HS-27A (cell line): ENCODE results near the gene DCC.
A peak's percentile ranks its signal among the peaks of the same experiment; 100 is the strongest.
"Not testable (repeated sequence)": the region's sequence is repeated elsewhere in the genome, so short reads cannot be mapped to it uniquely, and the experiment has no call there.

ENCODE experiments used
- DNase-seq: peaks from one replicate; pipeline ENCODE4 v3.0.0-alpha.2; 2012; ENCODE audit warnings: low read depth, missing footprints

DCC gene

GRCh38 chr18:53509886-53510285 lies 1169.9 kb downstream of the DCC start:
- DNase-seq = no peak

GRCh38 chr18:53511725-53512124 lies 1171.7 kb downstream of the DCC start:
- DNase-seq = not testable (repeated sequence)

- DNase-seq = no peak
Measured at GRCh38 chr18:53521068-53521467, 1181.1 kb downstream of the DCC start.

DNA sequence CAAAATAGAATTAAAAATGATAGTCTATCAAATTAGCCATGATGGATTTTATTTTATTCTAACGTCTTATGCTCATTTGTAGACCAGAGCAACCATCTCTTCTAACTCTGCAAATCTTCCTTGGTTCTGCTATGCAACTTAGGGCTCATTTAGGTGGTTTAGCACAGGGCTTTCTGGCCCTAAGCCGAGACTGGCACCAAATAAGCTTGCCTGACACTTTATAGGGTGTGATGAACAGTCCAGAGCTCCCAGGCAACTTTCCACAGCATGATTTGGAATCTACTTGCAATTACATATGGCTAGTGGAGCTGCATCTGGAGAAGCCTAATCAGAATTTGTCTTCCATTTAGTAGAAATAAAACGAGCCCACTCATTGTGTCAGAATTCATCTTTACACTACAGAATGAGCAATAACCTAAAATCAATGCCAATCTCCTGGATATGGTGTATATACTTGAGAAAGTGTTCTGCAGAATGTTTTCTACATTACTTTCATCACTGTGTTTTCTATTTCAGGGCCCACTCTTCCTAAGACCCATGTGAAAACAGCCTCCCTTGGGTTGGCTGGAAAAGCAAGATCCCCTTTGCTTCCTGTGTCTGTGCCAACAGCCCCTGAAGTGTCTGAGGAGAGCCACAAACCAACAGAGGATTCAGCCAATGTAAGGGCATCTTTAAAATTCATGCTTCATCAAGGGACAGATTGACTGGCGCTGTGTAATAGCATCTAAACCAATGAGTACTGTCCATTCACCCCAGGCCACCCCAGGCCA lies 1186.3 kb downstream of the DCC start:
- no peak for DNase-seq

DNA sequence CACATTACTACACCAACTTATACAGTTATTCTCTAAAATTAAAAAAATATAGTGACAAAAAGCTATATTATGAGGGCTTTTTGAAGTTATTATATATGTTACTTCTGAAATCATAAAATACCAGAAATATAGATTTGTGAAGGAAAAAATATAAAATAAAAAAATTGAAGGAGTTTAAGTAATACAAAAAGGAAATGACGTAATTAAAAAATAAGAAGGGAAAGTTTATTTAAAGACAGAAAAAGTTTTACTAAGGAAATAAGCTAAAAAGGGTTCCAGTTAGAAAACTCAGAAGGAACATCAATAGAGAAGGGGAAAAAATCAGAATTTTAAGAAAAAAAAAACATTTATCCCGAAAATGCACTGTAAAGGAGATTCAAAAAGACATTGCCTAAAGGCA lies 1187.4 kb downstream of the DCC start:
- no peak for DNase-seq

DNA sequence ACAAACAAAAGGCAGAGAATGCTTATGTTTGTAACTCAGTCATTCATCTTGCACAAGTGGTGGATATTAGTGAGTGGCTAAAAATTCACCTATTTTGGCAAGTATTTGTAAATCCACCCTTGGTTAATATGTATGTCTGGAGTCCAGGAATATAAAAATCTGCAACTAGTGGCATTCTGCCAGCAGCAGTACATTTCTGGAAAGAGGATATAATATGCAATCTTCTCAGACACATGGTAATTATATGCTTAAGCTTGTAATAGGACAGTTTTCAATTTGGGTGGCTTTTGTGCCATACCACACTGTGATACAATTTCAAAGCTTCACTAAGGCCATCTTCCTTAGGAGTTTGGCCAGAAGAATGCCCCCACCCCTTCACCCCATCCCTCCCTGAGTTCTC lies 1191.2 kb downstream of the DCC start:
- DNase-seq = no peak

DNA sequence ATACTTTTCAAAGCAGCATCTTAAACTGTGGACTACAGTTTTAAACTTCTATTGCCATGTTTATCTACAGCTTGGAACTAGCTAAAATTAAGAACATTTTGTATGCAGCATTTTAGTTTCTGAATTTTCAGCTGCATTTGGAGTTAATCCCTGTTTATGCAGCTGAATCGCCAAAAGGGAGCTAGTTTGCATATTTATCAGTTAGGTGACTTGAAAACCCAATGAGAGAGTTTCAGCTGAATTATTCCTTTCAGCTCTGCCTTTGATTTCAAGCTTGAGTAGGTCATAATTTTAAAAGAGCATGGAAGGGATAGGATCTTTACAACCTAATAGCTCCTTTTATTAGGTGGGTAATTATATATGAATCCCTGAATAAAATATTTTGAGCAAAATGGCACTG lies 1191.9 kb downstream of the DCC start:
- DNase-seq = no peak

- no peak for DNase-seq
Measured at GRCh38 chr18:53534203-53534602, 1194.2 kb downstream of the DCC start.

GRCh38 chr18:53534695-53535094 lies 1194.7 kb downstream of the DCC start:
- DNase-seq = no peak

DNA sequence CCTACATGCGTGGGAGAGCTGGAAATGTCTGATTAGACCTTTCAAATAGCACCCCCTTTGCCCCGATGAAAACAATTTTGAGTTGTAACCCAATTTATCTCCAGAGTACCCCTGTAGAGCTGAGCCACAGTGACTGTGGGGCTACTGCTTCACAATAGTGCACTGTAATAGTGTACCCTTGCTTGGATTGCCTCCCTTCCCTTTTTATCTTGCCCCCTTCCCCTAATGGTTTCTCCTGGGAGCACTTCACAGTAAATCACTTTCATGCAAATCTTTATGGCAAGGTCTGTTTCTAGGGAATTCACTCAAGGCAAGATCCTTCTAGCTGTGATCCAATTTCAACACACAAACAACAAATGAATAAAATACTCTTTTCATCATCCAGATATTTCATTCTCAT lies 1196.9 kb downstream of the DCC start:
- no peak for DNase-seq

GRCh38 chr18:53541924-53542323 lies 1201.9 kb downstream of the DCC start:
- DNase-seq = no peak

- no peak for DNase-seq
Measured at GRCh38 chr18:53543711-53544110, 1203.7 kb downstream of the DCC start.

DNA sequence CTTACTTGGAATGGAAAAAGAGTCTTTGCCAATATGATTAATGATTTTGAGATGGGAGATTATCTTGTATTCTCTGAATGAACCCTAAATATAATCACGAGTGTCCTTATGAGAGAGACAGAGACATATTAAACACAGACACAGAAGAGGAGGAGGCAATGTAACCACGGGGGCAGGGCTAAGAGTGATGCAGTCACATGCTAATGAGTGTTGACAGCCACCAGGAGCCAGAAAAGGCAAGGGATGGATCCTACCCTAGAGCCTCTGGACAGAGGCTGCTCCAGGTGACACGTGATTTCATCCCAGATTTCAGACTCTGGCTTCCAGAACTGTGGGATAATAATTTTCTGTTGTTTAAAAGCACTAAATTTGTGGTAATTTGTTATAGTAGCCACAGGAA lies 1204.9 kb downstream of the DCC start:
- no peak for DNase-seq

GRCh38 chr18:53551868-53552426 lies 1212.0 kb downstream of the DCC start:
- DNase-seq = no peak

DNA sequence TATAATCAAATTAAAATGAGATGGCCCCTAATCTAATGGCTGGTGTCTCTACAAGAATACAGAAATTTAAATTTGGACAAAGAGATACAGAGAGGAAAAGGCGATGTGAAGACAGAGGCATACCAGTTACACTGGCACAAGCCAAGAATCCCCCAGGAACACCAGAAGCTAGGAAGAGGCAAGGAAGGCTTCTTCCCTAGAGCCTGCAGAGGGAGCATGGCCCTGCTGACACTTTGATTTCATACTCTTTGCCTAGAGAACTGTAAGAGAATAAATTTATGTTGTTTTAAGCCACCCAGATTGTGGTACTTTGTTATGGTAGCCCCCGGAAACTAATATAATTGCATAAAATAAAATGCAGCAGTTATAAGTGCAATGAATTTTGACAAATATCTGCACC lies 1213.0 kb downstream of the DCC start:
- no peak for DNase-seq

DNA sequence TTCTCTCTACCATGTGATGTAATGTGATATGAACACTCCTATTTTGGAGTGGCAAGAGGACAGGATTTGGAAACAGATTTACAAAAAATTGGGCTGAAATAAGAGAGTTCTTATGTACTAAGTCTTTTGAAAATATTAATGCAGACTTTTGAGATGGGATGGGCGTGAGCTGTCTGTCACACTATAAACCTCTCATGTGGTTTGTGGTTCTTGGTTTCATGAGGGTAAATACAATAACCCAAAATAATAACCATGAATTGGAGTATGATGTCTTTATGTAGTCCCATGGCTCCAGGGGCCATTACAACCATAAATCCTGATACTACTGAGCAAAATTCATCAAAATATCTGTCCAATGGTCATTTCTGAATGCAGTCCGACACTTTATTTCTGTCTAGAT lies 1216.5 kb downstream of the DCC start:
- no peak for DNase-seq

DNA sequence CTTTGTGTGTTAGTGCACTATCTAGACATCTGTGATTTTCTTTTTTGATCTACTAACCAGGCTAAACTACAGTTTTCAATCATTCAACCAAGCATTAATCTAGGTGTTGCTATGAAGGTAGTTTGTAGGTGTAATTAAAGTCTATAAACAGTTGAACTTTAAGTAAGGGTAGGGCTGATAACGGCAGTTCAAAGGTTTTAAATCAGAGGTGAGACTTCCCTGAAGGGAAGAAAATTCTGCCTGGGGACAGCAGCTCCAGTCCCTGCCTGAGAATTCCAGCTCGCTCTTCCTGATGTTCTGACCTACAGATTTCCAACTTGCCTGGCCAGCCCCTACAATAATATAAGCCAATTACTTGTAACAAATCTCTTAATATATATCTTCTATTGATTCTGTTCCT lies 1220.5 kb downstream of the DCC start:
- no peak for DNase-seq

GRCh38 chr18:53566626-53567025 lies 1226.6 kb downstream of the DCC start:
- no peak for DNase-seq

GRCh38 chr18:53567929-53568574 lies 1228.1 kb downstream of the DCC start:
- DNase-seq = peak; percentile 7
